T-cell (primary cell): ENCODE results near the gene CHIT1. TPM values are rescaled to one million over a fixed set of nuclear protein-coding genes. Genes with fewer than 3 reads are reported as not detected.

ENCODE experiments used
- ATAC-seq, 4 experiments: fragments of 200-7000 bp in 3 of 4; fragments of 150-1000 bp in 1 of 4; cut with Tn5 transposase; replicated peaks in 1 of 4; 1 replicate in 3 of 4; 2 replicates in 1 of 4; pipeline ENCODE4 v1.10.0; 2021; ENCODE audit warnings: moderate library complexity in 3 of 4, mild to moderate bottlenecking in 2 of 4, moderate number of reproducible peaks in 1 of 4
- CTCF ChIA-PET, 2 donors: fragments of 300-600 bp; sonication (Branson Sonifier 250); formaldehyde crosslinking; loops; one replicate each; lab custom pipeline; 2022; ENCODE audit warnings: antibody characterized with exemption in 2 of 2; lab: Charles Lee
- POLR2A ChIA-PET, 2 donors: fragments of 300-600 bp; sonication (Branson Sonifier 250); formaldehyde crosslinking; loops; one replicate each; lab custom pipeline; 2022; ENCODE audit warnings: antibody characterized with exemption in 2 of 2; lab: Charles Lee
- DNase-seq, 35 experiments: peaks; one replicate each; pipeline versions ENCODE4 v3.0.0 to v3.0.0-alpha.2; 2013 to 2023
- H3K27ac ChIP-seq: one replicate; pipeline ENCODE4 v1.5.1; 2013; ENCODE audit warnings: low read length
- H3K27me3 ChIP-seq, 2 experiments: replicated peaks in 1 of 2; 1 replicate in 1 of 2; 2 replicates in 1 of 2; pipeline versions ENCODE4 v1.6.1 to v1.7.0; 2013; ENCODE audit warnings: low read length in 1 of 2, mixed read lengths in 1 of 2; ENCODE audit not compliant: control insufficient read depth in 2 of 2, insufficient read depth in 2 of 2; ENCODE audit errors: extremely low read depth in 1 of 2
- H3K36me3 ChIP-seq, 2 donors: 1 replicate in 1 of 2; 2 replicates in 1 of 2; pipeline versions ENCODE4 v1.6.1 to v1.7.0; 2013; ENCODE audit warnings: low read length in 1 of 2; ENCODE audit not compliant: control insufficient read depth in 2 of 2, insufficient read depth in 1 of 2; ENCODE audit errors: extremely low read depth in 1 of 2
- H3K4me1 ChIP-seq, 2 experiments: 1 replicate in 1 of 2; 2 replicates in 1 of 2; pipeline versions ENCODE4 v1.6.1 to v1.7.0; 2013; ENCODE audit warnings: low read length in 2 of 2, mixed read lengths in 1 of 2; ENCODE audit not compliant: insufficient read depth in 2 of 2, control insufficient read depth in 1 of 2; ENCODE audit errors: extremely low read depth in 1 of 2
- H3K4me3 ChIP-seq, 2 donors: 1 replicate in 1 of 2; 2 replicates in 1 of 2; pipeline versions ENCODE4 v1.5.1 to v1.7.0; 2013; ENCODE audit warnings: mild to moderate bottlenecking in 2 of 2, low read length in 1 of 2, moderate library complexity in 1 of 2; ENCODE audit not compliant: control insufficient read depth in 1 of 2; ENCODE audit errors: extremely low read depth in 1 of 2
- H3K9me3 ChIP-seq: 2 replicates; pipeline ENCODE4 v1.7.0; 2013
- H3K27ac Mint-ChIP-seq, 2 donors: one replicate each; pipeline ENCODE4 v1.8.0; 2020 to 2021; ENCODE audit warnings: mild to moderate bottlenecking in 2 of 2, mixed read lengths in 2 of 2
- H3K27me3 Mint-ChIP-seq, 2 donors: one replicate each; pipeline ENCODE4 v1.8.0; 2021 to 2022; ENCODE audit warnings: mixed read lengths in 2 of 2
- H3K36me3 Mint-ChIP-seq: one replicate; pipeline ENCODE4 v1.8.0; 2021; ENCODE audit warnings: mixed read lengths
- H3K4me1 Mint-ChIP-seq, 3 donors: one replicate each; pipeline ENCODE4 v1.8.0; 2020 to 2022; ENCODE audit warnings: mixed read lengths in 3 of 3, mild to moderate bottlenecking in 1 of 3
- H3K4me3 Mint-ChIP-seq, 3 donors: one replicate each; pipeline ENCODE4 v1.8.0; 2020 to 2022; ENCODE audit warnings: mild to moderate bottlenecking in 3 of 3, mixed read lengths in 3 of 3, moderate library complexity in 3 of 3
- H3K9me3 Mint-ChIP-seq, 3 donors: one replicate each; pipeline ENCODE4 v1.8.0; 2020 to 2022; ENCODE audit warnings: mixed read lengths in 3 of 3
- WGBS: methylation state at CpG from one replicate; pipeline ENCODE4 v1.1.5; 2013; ENCODE audit warnings: missing lambda C conversion rate; ENCODE audit not compliant: insufficient coverage; 5-methylcytosine and 5-hydroxymethylcytosine counted together
- total RNA-seq, 35 experiments: library from RNA in 6 of 35; stranded (reverse) in 6 of 35; fragments of 120-200 nt in 1 of 35; gene quantifications; one replicate each; pipeline versions ENCODE4 v1.2.1 to v1.2.4 and lab custom pipeline; 2013 to 2026

CHIT1 gene
- total RNA-seq, 5 donors from 2014 or later (not counting 1 experiment from before 2014, with no cell fraction given), result 0.12 to 2.3 (median 0.92) TPM; not detected in 1

DNA sequence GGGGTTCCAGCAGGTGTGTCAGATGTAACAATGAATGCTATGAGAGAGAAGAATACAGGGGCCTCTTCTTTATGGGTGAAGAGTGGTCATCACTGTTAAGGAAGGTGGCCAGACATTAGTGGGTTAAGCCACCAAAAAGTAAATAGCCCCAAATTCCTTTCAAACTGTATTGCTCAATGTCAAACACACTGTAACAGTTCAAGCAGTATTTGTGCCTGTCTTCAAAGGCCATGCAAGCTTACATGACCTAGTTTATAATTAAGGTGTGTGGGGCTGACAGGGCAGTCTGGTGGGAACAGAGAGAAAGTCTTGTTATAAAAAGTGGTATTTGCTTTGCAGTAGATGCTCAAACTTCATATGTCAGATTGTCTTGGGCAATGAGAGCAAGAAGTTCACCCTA is 18.5 kb downstream of the CHIT1 start:
- Mint-ChIP-seq H3K4me1 (peaks cover 0 to 3% (median 0%) of the 10 kb centered on the region in 3 donors), H3K9me3 (no peaks in the 10 kb centered on the region), H3K27me3 (peaks cover 2 to 4% of the 10 kb centered on the region in 2 donors), H3K36me3 (no peaks in the 10 kb centered on the region), H3K27ac (no peak overlapping the region), H3K4me3 (no peak overlapping the region)
- Histone ChIP-seq H3K4me1 (no peaks in the 10 kb centered on the region), H3K27me3 (peaks cover 0 to 18% of the 10 kb centered on the region in 2 experiments), H3K36me3 (no peaks in the 10 kb centered on the region), H3K4me3 (no peak overlapping the region), H3K27ac (no peak overlapping the region), H3K9me3 (no peaks in the 10 kb centered on the region)
- no peak for DNase-seq
- ChIA-PET CTCF (no interaction called here), POLR2A (interaction anchor here in 1 of 2 donors (0.5 kb wide), 1 partner anchor 146 kb away, joined by 3 read pairs; no protein-coding TSS in a partner anchor)
- no peak for ATAC-seq

- Mint-ChIP-seq H3K27me3 (peaks cover 2 to 4% of the 10 kb centered on the region in 2 donors), H3K4me3 (no peak overlapping the region)
- CTCF ChIA-PET, result no interaction called here
Observed at GRCh38 chr1:203210350-203210749, 19.1 kb downstream of the CHIT1 start.

DNA sequence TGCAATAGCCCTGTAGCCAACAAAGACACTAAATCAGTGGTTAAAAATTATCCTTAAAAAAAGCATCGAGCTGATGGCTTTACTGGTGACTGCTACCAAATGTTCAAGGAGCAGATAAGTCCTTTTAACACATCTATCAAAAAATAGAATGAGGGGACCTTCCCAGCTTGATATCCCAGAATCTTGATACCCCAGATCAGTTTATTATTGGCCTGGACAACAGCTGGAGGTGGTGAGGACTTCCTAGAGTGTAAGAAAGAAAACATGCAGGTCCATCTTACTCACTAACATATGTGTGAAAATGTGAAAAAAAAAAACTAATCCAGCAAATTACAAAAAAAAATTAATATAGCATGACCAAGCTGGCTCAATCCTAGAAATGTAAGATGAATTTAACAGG is 21.3 kb downstream of the CHIT1 start:
- CTCF ChIA-PET, result no interaction called here
- H3K27me3 ChIP-seq, result peaks cover 0 to 15% of the 10 kb centered on the region in 2 experiments
- no peaks in the 10 kb centered on the region for H3K4me1 Mint-ChIP-seq
- H3K36me3 ChIP-seq, result no peaks in the 10 kb centered on the region
- no peak overlapping the region for H3K27ac Mint-ChIP-seq
- no peaks in the 10 kb centered on the region for H3K36me3 Mint-ChIP-seq
- no peak for DNase-seq
- H3K9me3 ChIP-seq, result no peaks in the 10 kb centered on the region
- no peak overlapping the region for H3K27ac ChIP-seq
- no peaks in the 10 kb centered on the region for H3K9me3 Mint-ChIP-seq
- H3K4me1 ChIP-seq, result no peaks in the 10 kb centered on the region
- ATAC-seq, result no peak
- H3K4me3 ChIP-seq, result no peak overlapping the region
- POLR2A ChIA-PET, result interaction anchor here in 1 of 2 donors (0.5 kb wide), 1 partner anchor 374 kb away, joined by 4 read pairs; no protein-coding TSS in a partner anchor
- no CpG with 5 or more reads among the region's 1 CpG for WGBS
- peaks cover 4 to 5% of the 10 kb centered on the region in 2 donors for H3K27me3 Mint-ChIP-seq
- H3K4me3 Mint-ChIP-seq, result no peak overlapping the region

More at GRCh38 chr1:203210350-203210749, 19.1 kb downstream of the CHIT1 start:
- H3K4me3 ChIP-seq, result no peak overlapping the region
- Mint-ChIP-seq H3K9me3 (no peaks in the 10 kb centered on the region), H3K36me3 (no peaks in the 10 kb centered on the region), H3K4me1 (no peaks in the 10 kb centered on the region), H3K27ac (no peak overlapping the region)
- peaks cover 0 to 14% of the 10 kb centered on the region in 2 experiments for H3K27me3 ChIP-seq
- H3K36me3 ChIP-seq, result no peaks in the 10 kb centered on the region
- H3K9me3 ChIP-seq, result no peaks in the 10 kb centered on the region
- no peaks in the 10 kb centered on the region for H3K4me1 ChIP-seq
- DNase-seq, result no peak
- ATAC-seq, result no peak
- POLR2A ChIA-PET, result interaction anchor here in 1 of 2 donors (0.5 kb wide), 1 partner anchor 146 kb away, joined by 3 read pairs; no protein-coding TSS in a partner anchor
- H3K27ac ChIP-seq, result no peak overlapping the region

- H3K27ac Mint-ChIP-seq, result no peak overlapping the region
- H3K4me3 Mint-ChIP-seq, result no peak overlapping the region
- no peak for ATAC-seq
- H3K36me3 Mint-ChIP-seq, result no peaks in the 10 kb centered on the region
- CTCF ChIA-PET, result no interaction called here
- Histone ChIP-seq H3K4me3 (no peak overlapping the region), H3K9me3 (no peaks in the 10 kb centered on the region), H3K36me3 (no peaks in the 10 kb centered on the region), H3K27me3 (peaks cover 0 to 16% of the 10 kb centered on the region in 2 experiments), H3K4me1 (no peaks in the 10 kb centered on the region), H3K27ac (no peak overlapping the region)
- no peaks in the 10 kb centered on the region for H3K9me3 Mint-ChIP-seq
- H3K27me3 Mint-ChIP-seq, result peaks cover under 1 to 5% of the 10 kb centered on the region in 2 donors
- peak in 1 of 35 experiments; percentile 8 for DNase-seq
- no CpG with 5 or more reads among the region's 2 CpGs for whole genome bisulfite sequencing
- POLR2A ChIA-PET, result interaction anchor here in 1 of 2 donors (0.5 kb wide), 1 partner anchor 374 kb away, joined by 4 read pairs; no protein-coding TSS in a partner anchor
- H3K4me1 Mint-ChIP-seq, result no peaks in the 10 kb centered on the region
Observed at GRCh38 chr1:203207751-203208150, 21.7 kb downstream of the CHIT1 start.

DNA sequence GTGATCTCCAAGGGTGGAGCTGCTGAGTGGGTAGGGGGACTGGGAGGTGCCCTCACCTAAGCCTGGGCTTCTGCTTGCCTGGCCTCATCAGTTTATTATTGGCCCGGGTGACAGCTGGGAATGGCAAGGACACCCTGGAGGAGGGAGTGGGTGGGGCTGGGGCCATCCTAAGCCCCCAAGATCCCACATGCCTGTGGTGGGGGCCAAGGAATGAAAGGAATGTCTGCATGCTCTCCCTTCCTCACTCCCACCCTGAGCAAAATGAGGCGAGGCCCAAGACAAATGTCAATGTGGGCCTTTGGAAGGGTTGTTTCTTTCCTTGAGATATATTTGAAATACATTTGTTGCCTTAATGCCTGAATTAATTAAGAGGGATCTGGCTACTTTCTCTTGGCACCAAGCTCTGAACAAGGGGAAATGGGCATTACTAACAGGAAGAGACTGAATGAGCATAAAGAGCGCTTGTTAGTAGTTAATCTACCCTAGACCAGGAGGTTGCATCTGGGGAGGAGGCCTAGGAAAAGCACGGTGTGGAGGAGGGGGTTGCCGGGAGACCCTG is 23.3 kb downstream of the CHIT1 start:
- H3K9me3 Mint-ChIP-seq, result no peaks in the 10 kb centered on the region
- ATAC-seq (no peak), DNase-seq (no peak)
- Histone ChIP-seq H3K9me3 (no peaks in the 10 kb centered on the region), H3K4me1 (no peaks in the 10 kb centered on the region), H3K27me3 (peaks cover 0 to 23% of the 10 kb centered on the region in 2 experiments), H3K27ac (no peak overlapping the region), H3K36me3 (no peaks in the 10 kb centered on the region), H3K4me3 (no peak overlapping the region)
- POLR2A ChIA-PET, result no interaction called here
- H3K27ac Mint-ChIP-seq, result no peak overlapping the region
- H3K27me3 Mint-ChIP-seq, result peaks cover 4 to 15% of the 10 kb centered on the region in 2 donors
- no peaks in the 10 kb centered on the region for H3K4me1 Mint-ChIP-seq
- 100% methylated on average over 1 of the region's 5 CpGs for WGBS
- CTCF ChIA-PET, result no interaction called here
- H3K4me3 Mint-ChIP-seq, result no peak overlapping the region
- H3K36me3 Mint-ChIP-seq, result no peaks in the 10 kb centered on the region

- CTCF ChIA-PET, result no interaction called here
- no peaks in the 10 kb centered on the region for H3K4me1 ChIP-seq
- 50% methylated on average over 1 of the region's 2 CpGs for WGBS
Observed at GRCh38 chr1:203204756-203205155, 24.7 kb downstream of the CHIT1 start.

More at GRCh38 chr1:203204756-203205155, 24.7 kb downstream of the CHIT1 start:
- H3K36me3 Mint-ChIP-seq, result no peaks in the 10 kb centered on the region
- DNase-seq (no peak), ATAC-seq (no peak)
- no peak overlapping the region for H3K27ac Mint-ChIP-seq
- H3K36me3 ChIP-seq, result no peaks in the 10 kb centered on the region
- no peaks in the 10 kb centered on the region for H3K4me1 Mint-ChIP-seq
- H3K4me3 ChIP-seq, result no peak overlapping the region
- H3K4me3 Mint-ChIP-seq, result no peak overlapping the region
- POLR2A ChIA-PET, result no interaction called here
- no peaks in the 10 kb centered on the region for H3K9me3 Mint-ChIP-seq
- H3K9me3 ChIP-seq, result no peaks in the 10 kb centered on the region
- H3K27me3 Mint-ChIP-seq, result peaks cover 12 to 29% of the 10 kb centered on the region in 2 donors
- H3K27me3 ChIP-seq, result peaks cover 0 to 23% of the 10 kb centered on the region in 2 experiments
- H3K27ac ChIP-seq, result no peak overlapping the region
